Stomach (tissue), 4 donors: Measurements from ENCODE around the gene CTBS.

Experiments used
- CTCF ChIP-seq, 7 experiments: fragments of 450-650 bp in 4 of 7; fragments of 200-600 bp in 3 of 7; sonication (generic) in 3 of 7; IDR thresholded peaks; one replicate each; pipeline ENCODE4 v1.5.1; 2016 to 2019; ENCODE audit warnings: antibody characterized with exemption in 7 of 7, control low read depth in 2 of 7, mild to moderate bottlenecking in 1 of 7
- EP300 ChIP-seq: sonication (generic); formaldehyde crosslinking; IDR thresholded peaks from one replicate; pipeline ENCODE4 v1.6.1; 2017; ENCODE audit warnings: antibody characterized with exemption
- POLR2A ChIP-seq, 4 donors: fragments of 450-650 bp; IDR thresholded peaks; one replicate each; pipeline ENCODE4 v1.6.1; 2016; ENCODE audit warnings: antibody characterized with exemption in 4 of 4, control low read depth in 2 of 4, mild to moderate bottlenecking in 1 of 4, moderate library complexity in 1 of 4
- POLR2AphosphoS5 ChIP-seq, 3 donors: sonication (generic); formaldehyde crosslinking; IDR thresholded peaks; one replicate each; pipeline ENCODE4 v1.6.1; 2016; ENCODE audit warnings: antibody characterized with exemption in 3 of 3

GRCh38 chr1:84509029-84509428 is 65.2 kb downstream of the CTBS start:
- no peak for TF ChIP-seq CTCF (IDR thresholded peaks at IDR 0.05)
- TF ChIP-seq EP300, result no peak
- TF ChIP-seq POLR2AphosphoS5 (IDR thresholded peaks at IDR 0.05), result no peak
- TF ChIP-seq POLR2A (IDR thresholded peaks at IDR 0.05), result no peak
